ENCODE measurements around the gene SPPL3. TPM values are rescaled to one million over a fixed set of nuclear protein-coding genes. Genes with fewer than 3 reads are reported as not detected.
"Not testable (repeated sequence)": the region's sequence is repeated elsewhere in the genome, so short reads cannot be mapped to it uniquely, and the experiment has no call there.

SPPL3 gene
- polyA plus RNA-seq, 2 donors = 16.7 to 29.3 TPM

- Histone ChIP-seq H3K27me3 (ENCODE audit: control insufficient read depth in 1 of 2, insufficient read depth in 2 of 2, low read length in 2 of 2) (no peaks in the 10 kb centered on the region), H3K27ac (ENCODE audit: low read depth in 2 of 2, low read length in 1 of 2) (peak overlapping the region; percentile 95 to 97), H3K4me1 (ENCODE audit: control insufficient read depth in 2 of 2, insufficient read depth in 2 of 2, low read length in 1 of 2) (peaks cover 2 to 13% of the 10 kb centered on the region in 2 donors), H3K9me3 (ENCODE audit: control insufficient read depth in 2 of 2, insufficient read depth in 1 of 2, low read depth in 1 of 2, low read length in 1 of 2) (no peaks in the 10 kb centered on the region), H3K4me3 (ENCODE audit: low read depth in 1 of 2, low read length in 2 of 2) (peak overlapping the region; percentile 93 to 98), H3K36me3 (ENCODE audit: control insufficient read depth in 2 of 2, insufficient read depth in 2 of 2, low read length in 1 of 2) (peaks cover 0 to 2% of the 10 kb centered on the region in 2 donors)
- WGBS, 2 donors = 0 to 1% methylated on average over 70 to 84 of the region's 85 CpGs
Measured at GRCh38 chr12:120903412-120904196, 554 bp downstream of the SPPL3 start.

- peak overlapping the region; percentile 95 to 97 for H3K27ac ChIP-seq (ENCODE audit: low read depth in 2 of 2, low read length in 1 of 2)
- 4 to 5% methylated on average over 15 of the region's 15 CpGs for WGBS, 2 donors
- peaks cover 0 to 3% of the 10 kb centered on the region in 2 donors for H3K36me3 ChIP-seq (ENCODE audit: control insufficient read depth in 2 of 2, insufficient read depth in 2 of 2, low read length in 1 of 2)
- H3K9me3 ChIP-seq (ENCODE audit: control insufficient read depth in 2 of 2, insufficient read depth in 1 of 2, low read depth in 1 of 2, low read length in 1 of 2) = no peaks in the 10 kb centered on the region
- H3K4me1 ChIP-seq (ENCODE audit: control insufficient read depth in 2 of 2, insufficient read depth in 2 of 2, low read length in 1 of 2) = peaks cover 2 to 13% of the 10 kb centered on the region in 2 donors
- H3K27me3 ChIP-seq (ENCODE audit: control insufficient read depth in 1 of 2, insufficient read depth in 2 of 2, low read length in 2 of 2) = no peaks in the 10 kb centered on the region
- peak overlapping the region; percentile 93 to 98 for H3K4me3 ChIP-seq (ENCODE audit: low read depth in 1 of 2, low read length in 2 of 2)
Measured at GRCh38 chr12:120902846-120903411, 1.2 kb downstream of the SPPL3 start.

- Histone ChIP-seq H3K4me1 (ENCODE audit: control insufficient read depth in 2 of 2, insufficient read depth in 2 of 2, low read length in 1 of 2) (peaks cover 2 to 10% of the 10 kb centered on the region in 2 donors), H3K27ac (ENCODE audit: low read depth in 2 of 2, low read length in 1 of 2) (peak overlapping the region; percentile 17 to 64), H3K27me3 (ENCODE audit: control insufficient read depth in 1 of 2, insufficient read depth in 2 of 2, low read length in 2 of 2) (no peaks in the 10 kb centered on the region), H3K36me3 (ENCODE audit: control insufficient read depth in 2 of 2, insufficient read depth in 2 of 2, low read length in 1 of 2) (peaks cover 0 to 4% of the 10 kb centered on the region in 2 donors), H3K9me3 (ENCODE audit: control insufficient read depth in 2 of 2, insufficient read depth in 1 of 2, low read depth in 1 of 2, low read length in 1 of 2) (no peaks in the 10 kb centered on the region), H3K4me3 (ENCODE audit: low read depth in 1 of 2, low read length in 2 of 2) (peak overlapping the region in 1 of 2 donors; percentile 93)
- WGBS, 2 donors = 50 to 52% methylated on average over 4 of the region's 4 CpGs
Measured at GRCh38 chr12:120901818-120902217, 2.3 kb downstream of the SPPL3 start.

DNA sequence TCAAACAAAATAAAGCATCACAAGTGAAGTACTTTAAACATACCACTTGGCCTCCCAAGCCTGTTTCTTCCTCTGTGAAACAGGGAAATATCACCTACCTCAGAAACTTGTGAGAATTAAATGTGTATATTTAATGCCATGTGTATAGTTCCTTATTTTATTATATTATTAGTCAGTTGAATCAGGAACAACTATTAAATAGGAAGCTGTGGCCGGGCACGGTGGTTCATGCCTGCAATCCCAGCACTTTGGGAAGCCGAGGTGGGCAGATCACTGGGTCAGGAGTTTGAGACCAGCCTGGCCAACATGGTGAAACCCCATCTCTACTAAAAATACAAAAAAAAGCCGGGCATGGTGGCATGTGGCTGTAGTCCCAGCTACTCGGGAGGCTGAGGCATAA lies 3.1 kb downstream of the SPPL3 start:
- not testable (repeated sequence) for H3K36me3 ChIP-seq (ENCODE audit: control insufficient read depth in 2 of 2, insufficient read depth in 2 of 2, low read length in 1 of 2); H3K9me3 ChIP-seq (ENCODE audit: control insufficient read depth in 2 of 2, insufficient read depth in 1 of 2, low read depth in 1 of 2, low read length in 1 of 2); H3K4me1 ChIP-seq (ENCODE audit: control insufficient read depth in 2 of 2, insufficient read depth in 2 of 2, low read length in 1 of 2); H3K4me3 ChIP-seq (ENCODE audit: low read depth in 1 of 2, low read length in 2 of 2); H3K27me3 ChIP-seq (ENCODE audit: control insufficient read depth in 1 of 2, insufficient read depth in 2 of 2, low read length in 2 of 2)
- peak overlapping the region in 1 of 2 donors; percentile 4 for H3K27ac ChIP-seq (ENCODE audit: low read depth in 2 of 2, low read length in 1 of 2)
- WGBS, 2 donors = 87 to 91% methylated on average over 5 of the region's 5 CpGs

DNA sequence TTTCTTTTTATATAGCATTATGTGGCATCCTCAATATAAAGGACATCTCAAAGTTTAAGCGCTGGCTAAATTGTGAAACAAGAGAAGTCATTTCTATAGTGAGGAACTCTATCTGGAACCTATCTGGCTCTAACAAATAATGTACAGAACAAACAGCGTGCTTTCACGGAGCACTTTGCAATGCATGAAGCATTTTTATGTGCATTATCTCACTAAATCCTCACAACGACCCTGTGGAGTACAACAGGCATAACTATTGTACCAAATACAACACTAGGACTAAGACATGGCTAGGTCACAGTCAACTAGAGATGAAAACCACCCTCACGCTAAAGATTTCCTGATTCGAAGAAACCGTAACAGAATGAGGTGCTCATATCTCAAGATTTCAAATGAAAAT lies 8.6 kb downstream of the SPPL3 start:
- Histone ChIP-seq H3K27me3 (ENCODE audit: control insufficient read depth in 1 of 2, insufficient read depth in 2 of 2, low read length in 2 of 2) (no peaks in the 10 kb centered on the region), H3K4me1 (ENCODE audit: control insufficient read depth in 2 of 2, insufficient read depth in 2 of 2, low read length in 1 of 2) (no peaks in the 10 kb centered on the region), H3K9me3 (ENCODE audit: control insufficient read depth in 2 of 2, insufficient read depth in 1 of 2, low read depth in 1 of 2, low read length in 1 of 2) (no peaks in the 10 kb centered on the region), H3K36me3 (ENCODE audit: control insufficient read depth in 2 of 2, insufficient read depth in 2 of 2, low read length in 1 of 2) (peaks cover 0 to 4% of the 10 kb centered on the region in 2 donors), H3K27ac (ENCODE audit: low read depth in 2 of 2, low read length in 1 of 2) (no peak overlapping the region), H3K4me3 (ENCODE audit: low read depth in 1 of 2, low read length in 2 of 2) (no peak overlapping the region)
- WGBS, 2 donors = 88% methylated on average over 7 of the region's 7 CpGs

DNA sequence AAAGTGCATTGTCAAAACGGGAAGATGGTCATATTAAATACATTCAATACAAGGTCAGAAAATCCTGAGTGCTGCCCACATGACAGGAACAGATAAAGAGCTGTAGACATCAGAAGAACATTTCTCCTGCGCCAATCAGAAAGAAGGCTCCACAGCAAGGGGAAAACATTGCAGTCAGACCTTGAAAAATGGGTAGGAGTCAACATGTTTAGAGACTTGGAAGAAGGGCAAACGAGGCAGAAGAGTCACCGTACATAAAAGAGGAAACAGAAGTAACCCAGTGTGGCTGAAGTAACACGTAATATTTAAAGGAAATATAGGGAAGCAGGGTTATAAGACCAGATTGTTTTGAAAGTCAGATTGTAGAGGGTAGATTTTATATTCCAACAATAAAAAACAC lies 11.9 kb downstream of the SPPL3 start:
- H3K27ac ChIP-seq (ENCODE audit: low read depth in 2 of 2, low read length in 1 of 2) = no peak overlapping the region
- no peaks in the 10 kb centered on the region for H3K4me1 ChIP-seq (ENCODE audit: control insufficient read depth in 2 of 2, insufficient read depth in 2 of 2, low read length in 1 of 2)
- no peaks in the 10 kb centered on the region for H3K27me3 ChIP-seq (ENCODE audit: control insufficient read depth in 1 of 2, insufficient read depth in 2 of 2, low read length in 2 of 2)
- H3K36me3 ChIP-seq (ENCODE audit: control insufficient read depth in 2 of 2, insufficient read depth in 2 of 2, low read length in 1 of 2) = no peaks in the 10 kb centered on the region
- WGBS, 2 donors = 58 to 67% methylated on average over 5 of the region's 5 CpGs
- no peak overlapping the region for H3K4me3 ChIP-seq (ENCODE audit: low read depth in 1 of 2, low read length in 2 of 2)
- H3K9me3 ChIP-seq (ENCODE audit: control insufficient read depth in 2 of 2, insufficient read depth in 1 of 2, low read depth in 1 of 2, low read length in 1 of 2) = no peaks in the 10 kb centered on the region

GRCh38 chr12:120890963-120891362 lies 13.2 kb downstream of the SPPL3 start:
- no peaks in the 10 kb centered on the region for H3K9me3 ChIP-seq (ENCODE audit: control insufficient read depth in 2 of 2, insufficient read depth in 1 of 2, low read depth in 1 of 2, low read length in 1 of 2)
- H3K27me3 ChIP-seq (ENCODE audit: control insufficient read depth in 1 of 2, insufficient read depth in 2 of 2, low read length in 2 of 2) = no peaks in the 10 kb centered on the region
- no peaks in the 10 kb centered on the region for H3K4me1 ChIP-seq (ENCODE audit: control insufficient read depth in 2 of 2, insufficient read depth in 2 of 2, low read length in 1 of 2)
- H3K27ac ChIP-seq (ENCODE audit: low read depth in 2 of 2, low read length in 1 of 2) = no peak overlapping the region
- WGBS, 2 donors = 84 to 86% methylated on average over 2 of the region's 2 CpGs
- no peak overlapping the region for H3K4me3 ChIP-seq (ENCODE audit: low read depth in 1 of 2, low read length in 2 of 2)
- no peaks in the 10 kb centered on the region for H3K36me3 ChIP-seq (ENCODE audit: control insufficient read depth in 2 of 2, insufficient read depth in 2 of 2, low read length in 1 of 2)

DNA sequence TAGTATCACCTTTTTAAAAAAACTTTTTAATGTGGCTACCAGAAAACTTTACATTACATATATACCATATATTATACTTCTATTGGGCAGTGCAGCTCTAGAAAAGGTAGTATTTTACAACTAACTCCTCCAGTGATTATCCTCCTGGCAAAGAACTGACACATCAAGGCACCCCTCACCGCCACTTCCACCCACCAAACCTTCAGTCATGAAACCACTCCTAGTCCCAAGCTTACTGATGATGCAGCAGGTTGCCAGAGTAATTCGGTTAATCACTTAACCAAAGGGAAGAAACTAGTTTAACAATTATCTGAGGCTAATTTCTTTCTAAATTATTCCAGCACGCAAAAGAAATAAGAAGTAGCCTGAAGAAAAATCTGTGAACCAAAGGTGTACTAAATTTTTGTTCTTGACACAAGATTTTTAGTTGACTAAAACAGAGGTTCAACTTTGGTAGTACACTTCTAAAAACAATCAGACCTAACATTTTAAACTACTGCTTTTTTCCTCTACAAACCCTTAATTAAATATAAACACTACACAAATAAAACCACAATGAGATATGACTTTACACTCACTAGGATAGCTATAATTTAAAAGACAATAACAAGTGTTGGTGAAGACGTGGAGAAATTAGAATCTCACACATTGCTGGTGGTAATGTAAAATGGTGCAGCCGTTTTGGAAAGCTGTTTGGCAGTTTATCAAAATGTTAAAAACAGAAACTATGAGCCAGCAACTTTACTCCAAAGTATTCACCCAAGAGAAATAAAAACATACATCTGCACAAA lies 16.7 kb downstream of the SPPL3 start:
- Histone ChIP-seq H3K4me1 (ENCODE audit: control insufficient read depth in 2 of 2, insufficient read depth in 2 of 2, low read length in 1 of 2) (no peaks in the 10 kb centered on the region), H3K27me3 (ENCODE audit: control insufficient read depth in 1 of 2, insufficient read depth in 2 of 2, low read length in 2 of 2) (no peaks in the 10 kb centered on the region), H3K27ac (ENCODE audit: low read depth in 2 of 2, low read length in 1 of 2) (peak overlapping the region in 1 of 2 donors; percentile 48), H3K36me3 (ENCODE audit: control insufficient read depth in 2 of 2, insufficient read depth in 2 of 2, low read length in 1 of 2) (no peaks in the 10 kb centered on the region), H3K9me3 (ENCODE audit: control insufficient read depth in 2 of 2, insufficient read depth in 1 of 2, low read depth in 1 of 2, low read length in 1 of 2) (no peaks in the 10 kb centered on the region), H3K4me3 (ENCODE audit: low read depth in 1 of 2, low read length in 2 of 2) (no peak overlapping the region)
- WGBS, 2 donors = 58 to 61% methylated on average over 5 of the region's 5 CpGs

DNA sequence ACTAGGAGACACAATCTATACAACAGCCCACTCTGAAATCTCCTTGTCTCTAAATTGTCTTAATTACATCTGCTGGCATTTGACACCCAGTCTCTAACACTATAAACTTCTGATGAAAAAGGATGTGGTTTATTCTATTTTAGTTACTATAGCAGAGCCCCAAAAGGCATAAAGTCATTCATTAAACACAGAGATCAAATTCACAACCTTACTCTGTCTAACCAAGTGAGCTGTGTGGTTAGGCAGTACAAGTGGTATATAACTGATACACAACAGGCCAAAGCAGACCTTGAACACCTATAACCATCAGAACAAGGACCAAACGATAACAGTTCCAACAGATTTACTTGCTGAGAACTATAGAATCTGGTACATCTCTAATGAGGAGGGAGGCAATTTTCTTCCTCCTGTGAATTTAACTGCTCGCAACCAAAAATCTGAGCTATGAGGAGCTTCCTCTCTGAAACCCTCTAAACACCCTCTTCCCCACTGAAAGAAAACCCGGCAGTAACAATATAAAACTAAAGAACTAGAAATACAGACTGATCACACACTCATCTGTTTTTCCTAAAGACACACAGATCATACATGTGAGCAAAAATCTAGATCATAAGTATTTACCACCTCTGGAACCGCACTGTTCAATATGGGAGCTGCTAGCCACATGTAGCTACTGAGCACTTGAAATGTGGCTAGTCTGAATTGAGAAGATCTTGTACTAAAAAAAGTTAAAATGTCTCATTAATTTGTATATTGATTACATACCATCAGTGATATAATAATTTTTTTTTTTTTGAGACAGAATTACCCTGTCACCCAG lies 17.7 kb downstream of the SPPL3 start:
- Histone ChIP-seq H3K4me1 (ENCODE audit: control insufficient read depth in 2 of 2, insufficient read depth in 2 of 2, low read length in 1 of 2) (no peaks in the 10 kb centered on the region), H3K27ac (ENCODE audit: low read depth in 2 of 2, low read length in 1 of 2) (no peak overlapping the region), H3K9me3 (ENCODE audit: control insufficient read depth in 2 of 2, insufficient read depth in 1 of 2, low read depth in 1 of 2, low read length in 1 of 2) (no peaks in the 10 kb centered on the region), H3K27me3 (ENCODE audit: control insufficient read depth in 1 of 2, insufficient read depth in 2 of 2, low read length in 2 of 2) (no peaks in the 10 kb centered on the region), H3K4me3 (ENCODE audit: low read depth in 1 of 2, low read length in 2 of 2) (no peak overlapping the region), H3K36me3 (ENCODE audit: control insufficient read depth in 2 of 2, insufficient read depth in 2 of 2, low read length in 1 of 2) (no peaks in the 10 kb centered on the region)
- 83 to 87% methylated on average over 4 of the region's 4 CpGs for WGBS, 2 donors

Measured in esophagus (tissue), 2 donors.